ENCODE measurements around the gene GRIK4. TPM values are rescaled to one million over a fixed set of nuclear protein-coding genes. Genes with fewer than 3 reads are reported as not detected.

GRIK4 gene
- total RNA-seq, 1 donor from 2014 or later, result 2.2 TPM

- H3K27me3 Mint-ChIP-seq (ENCODE audit: low read depth), result no peaks in the 10 kb centered on the region
- H3K9me3 Mint-ChIP-seq, result peaks cover 4% of the 10 kb centered on the region
- TF ChIP-seq CTCF (IDR thresholded peaks at IDR 0.05; ENCODE audit: unreplicated experiment), result no peak
- no peak for DNase-seq (ENCODE audit: low spot score in 2 of 2, unreplicated experiment in 2 of 2)
- H3K36me3 Mint-ChIP-seq, result no peaks in the 10 kb centered on the region
- H3K27ac Mint-ChIP-seq, result no peak overlapping the region
- peaks cover 18% of the 10 kb centered on the region for H3K4me1 Mint-ChIP-seq
- H3K4me3 Mint-ChIP-seq, result no peak overlapping the region
These were observed 211.0 kb downstream of the GRIK4 start for GRCh38 chr11:120722524-120722923.

GRCh38 chr11:120723751-120724150 lies 212.2 kb downstream of the GRIK4 start:
- no peak overlapping the region for H3K4me3 Mint-ChIP-seq
- H3K36me3 Mint-ChIP-seq, result no peaks in the 10 kb centered on the region
- no peak for DNase-seq (ENCODE audit: low spot score in 2 of 2, unreplicated experiment in 2 of 2)
- no peaks in the 10 kb centered on the region for H3K27me3 Mint-ChIP-seq (ENCODE audit: low read depth)
- H3K4me1 Mint-ChIP-seq, result peaks cover 9% of the 10 kb centered on the region
- H3K27ac Mint-ChIP-seq, result no peak overlapping the region
- no peak for TF ChIP-seq CTCF (IDR thresholded peaks at IDR 0.05; ENCODE audit: unreplicated experiment)
- peaks cover 9% of the 10 kb centered on the region for H3K9me3 Mint-ChIP-seq

- peaks cover 23% of the 10 kb centered on the region for H3K9me3 Mint-ChIP-seq
- peaks cover 28% of the 10 kb centered on the region for H3K27me3 Mint-ChIP-seq (ENCODE audit: low read depth)
- DNase-seq (ENCODE audit: low spot score in 2 of 2, unreplicated experiment in 2 of 2), result no peak
- no peak for TF ChIP-seq CTCF (IDR thresholded peaks at IDR 0.05; ENCODE audit: unreplicated experiment)
- no peaks in the 10 kb centered on the region for H3K4me1 Mint-ChIP-seq
- no peaks in the 10 kb centered on the region for H3K36me3 Mint-ChIP-seq
- H3K27ac Mint-ChIP-seq, result no peak overlapping the region
- no peak overlapping the region for H3K4me3 Mint-ChIP-seq
These were observed 216.2 kb downstream of the GRIK4 start for GRCh38 chr11:120727752-120728151.

GRCh38 chr11:120735035-120735434 lies 223.5 kb downstream of the GRIK4 start:
- DNase-seq (ENCODE audit: low spot score in 2 of 2, unreplicated experiment in 2 of 2), result no peak
- Mint-ChIP-seq H3K4me1 (peaks cover 4% of the 10 kb centered on the region), H3K27me3 (ENCODE audit: low read depth) (peaks cover 29% of the 10 kb centered on the region)

GRCh38 chr11:120738516-120739046 lies 227.0 kb downstream of the GRIK4 start:
- no peak for DNase-seq (ENCODE audit: low spot score in 2 of 2, unreplicated experiment in 2 of 2)
- Mint-ChIP-seq H3K4me3 (no peak overlapping the region), H3K36me3 (no peaks in the 10 kb centered on the region), H3K4me1 (peaks cover 4% of the 10 kb centered on the region), H3K27me3 (ENCODE audit: low read depth) (peaks cover 3% of the 10 kb centered on the region), H3K9me3 (no peaks in the 10 kb centered on the region), H3K27ac (no peak overlapping the region)
- no peak for TF ChIP-seq CTCF (IDR thresholded peaks at IDR 0.05; ENCODE audit: unreplicated experiment)

More at GRCh38 chr11:120735035-120735434, 223.5 kb downstream of the GRIK4 start:
- no peak for TF ChIP-seq CTCF (IDR thresholded peaks at IDR 0.05; ENCODE audit: unreplicated experiment)
- H3K4me3 Mint-ChIP-seq, result no peak overlapping the region
- no peak overlapping the region for H3K27ac Mint-ChIP-seq
- H3K36me3 Mint-ChIP-seq, result no peaks in the 10 kb centered on the region
- H3K9me3 Mint-ChIP-seq, result peaks cover 11% of the 10 kb centered on the region

- no peak overlapping the region for H3K4me3 Mint-ChIP-seq
- no peak for DNase-seq (ENCODE audit: low spot score in 2 of 2, unreplicated experiment in 2 of 2)
- H3K9me3 Mint-ChIP-seq, result no peaks in the 10 kb centered on the region
- H3K27ac Mint-ChIP-seq, result no peak overlapping the region
- peaks cover 4% of the 10 kb centered on the region for H3K4me1 Mint-ChIP-seq
- H3K27me3 Mint-ChIP-seq (ENCODE audit: low read depth), result peaks cover 12% of the 10 kb centered on the region
- H3K36me3 Mint-ChIP-seq, result no peaks in the 10 kb centered on the region
- no peak for TF ChIP-seq CTCF (IDR thresholded peaks at IDR 0.05; ENCODE audit: unreplicated experiment)
These were observed 228.2 kb downstream of the GRIK4 start for GRCh38 chr11:120739780-120740179.

Data from mesothelial cell of epicardium (in vitro differentiated cells).